SK-N-SH treated with all-trans-retinoic acid at 6 μM for 48 hours (cell line): ENCODE measurements around the gene RASSF5.

Experiments
- ATAC-seq: fragments of 200-7000 bp; cut with Tn5 transposase; 3 replicates; pipeline ENCODE4 v1.9.1; 2020; ENCODE audit warnings: mild to moderate bottlenecking, moderate library complexity
- ARNTL ChIP-seq: fragments of 450-650 bp; formaldehyde crosslinking; IDR thresholded peaks from 2 replicates; pipeline ENCODE4 v1.5.0; 2020; ENCODE audit warnings: low read depth, mild to moderate bottlenecking, moderate library complexity, borderline replicate concordance
- CREB5 ChIP-seq: fragments of 250-450 bp; sonication (Bioruptor Pico); IDR thresholded peaks from 2 replicates; pipeline ENCODE4 v1.5.1; 2020; ENCODE audit warnings: low read depth, mild to moderate bottlenecking, moderate library complexity
- CSDC2 ChIP-seq: fragments of 250-450 bp; sonication (Bioruptor Pico); IDR thresholded peaks from 2 replicates; pipeline ENCODE4 v1.5.0; 2020; ENCODE audit warnings: mild to moderate bottlenecking, moderate library complexity
- CSRNP3 ChIP-seq: fragments of 250-450 bp; sonication (Bioruptor Pico); IDR thresholded peaks from 2 replicates; pipeline ENCODE4 v1.5.1; 2021; ENCODE audit warnings: mild to moderate bottlenecking, moderate library complexity
- ESRRG ChIP-seq: fragments of 250-450 bp; sonication (Bioruptor Pico); IDR thresholded peaks from 2 replicates; pipeline ENCODE4 v1.6.1; 2021; ENCODE audit warnings: mild to moderate bottlenecking
- ISL1 ChIP-seq: fragments of 250-450 bp; sonication (Bioruptor Pico); IDR thresholded peaks from 2 replicates; pipeline ENCODE4 v2.1.2; 2022; ENCODE audit warnings: mild to moderate bottlenecking, moderate library complexity
- OSR1 ChIP-seq: fragments of 250-450 bp; sonication (Bioruptor Pico); IDR thresholded peaks from 2 replicates; pipeline ENCODE4 v1.8.0; 2022; ENCODE audit warnings: moderate library complexity, mild to moderate bottlenecking, inconsistent platforms
- PATZ1 ChIP-seq: fragments of 250-450 bp; sonication (Bioruptor Pico); IDR thresholded peaks from 2 replicates; pipeline ENCODE4 v1.8.0; 2020; ENCODE audit warnings: mild to moderate bottlenecking, moderate library complexity, borderline replicate concordance
- PPARA ChIP-seq: fragments of 250-450 bp; sonication (Bioruptor Pico); IDR thresholded peaks from 2 replicates; pipeline ENCODE4 v1.5.0; 2020; ENCODE audit warnings: mild to moderate bottlenecking, borderline replicate concordance
- RARB ChIP-seq: fragments of 250-450 bp; sonication (Bioruptor Pico); IDR thresholded peaks from 2 replicates; pipeline ENCODE4 v1.8.0; 2021; ENCODE audit warnings: mild to moderate bottlenecking, moderate library complexity
- TCF4 ChIP-seq: fragments of 250-450 bp; sonication (Bioruptor Pico); IDR thresholded peaks from 2 replicates; pipeline ENCODE4 v1.8.0; 2021; ENCODE audit warnings: mild to moderate bottlenecking, moderate library complexity, borderline replicate concordance
- TOX ChIP-seq: fragments of 250-450 bp; sonication (Bioruptor Pico); IDR thresholded peaks from 2 replicates; pipeline ENCODE4 v1.8.0; 2021; ENCODE audit warnings: mild to moderate bottlenecking, moderate library complexity, borderline replicate concordance
- ZFP30 ChIP-seq: fragments of 450-650 bp; formaldehyde crosslinking; IDR thresholded peaks from 2 replicates; pipeline ENCODE4 v1.5.0; 2022; ENCODE audit warnings: mild to moderate bottlenecking, moderate library complexity
- ZNF565 ChIP-seq: fragments of 450-650 bp; formaldehyde crosslinking; conservative IDR thresholded peaks from 2 replicates; pipeline ENCODE4 v1.5.0; 2020; ENCODE audit warnings: low read depth, mild to moderate bottlenecking, moderate library complexity
- ZNF70 ChIP-seq: fragments of 450-650 bp; formaldehyde crosslinking; IDR thresholded peaks from 2 replicates; pipeline ENCODE4 v1.5.0; 2020; ENCODE audit warnings: mild to moderate bottlenecking, moderate library complexity
- ZNF8 ChIP-seq: fragments of 450-650 bp; formaldehyde crosslinking; IDR thresholded peaks from 2 replicates; pipeline ENCODE4 v1.5.0; 2020; ENCODE audit warnings: mild to moderate bottlenecking, moderate library complexity
- TF ChIP-seq, protein P1 (sequence below): fragments of 250-450 bp; sonication (Bioruptor Pico); IDR thresholded peaks from 2 replicates; pipeline ENCODE4 v1.8.0; 2021; ENCODE audit warnings: low read depth, mild to moderate bottlenecking, moderate library complexity, borderline replicate concordance
- TF ChIP-seq, protein P2 (sequence below): fragments of 250-450 bp; sonication (Bioruptor Pico); IDR thresholded peaks from 2 replicates; pipeline ENCODE4 v1.5.0; 2020; ENCODE audit warnings: mild to moderate bottlenecking, moderate library complexity

The RASSF5 gene

GRCh38 chr1:206508130-206508889, 979 bp downstream of the RASSF5 start:
- TF ChIP-seq ZFP30 (CRISPR knock-in tag) = no peak
- no peak for ATAC-seq

- TF ChIP-seq ZNF565 (CRISPR knock-in tag) = no peak
- TF ChIP-seq RARB (CRISPR knock-in tag) = no peak
- no peak for TF ChIP-seq ESRRG (CRISPR knock-in tag)
- no peak for TF ChIP-seq CSRNP3 (CRISPR knock-in tag)
- no peak for TF ChIP-seq CSDC2
- TF ChIP-seq, protein P1, sequence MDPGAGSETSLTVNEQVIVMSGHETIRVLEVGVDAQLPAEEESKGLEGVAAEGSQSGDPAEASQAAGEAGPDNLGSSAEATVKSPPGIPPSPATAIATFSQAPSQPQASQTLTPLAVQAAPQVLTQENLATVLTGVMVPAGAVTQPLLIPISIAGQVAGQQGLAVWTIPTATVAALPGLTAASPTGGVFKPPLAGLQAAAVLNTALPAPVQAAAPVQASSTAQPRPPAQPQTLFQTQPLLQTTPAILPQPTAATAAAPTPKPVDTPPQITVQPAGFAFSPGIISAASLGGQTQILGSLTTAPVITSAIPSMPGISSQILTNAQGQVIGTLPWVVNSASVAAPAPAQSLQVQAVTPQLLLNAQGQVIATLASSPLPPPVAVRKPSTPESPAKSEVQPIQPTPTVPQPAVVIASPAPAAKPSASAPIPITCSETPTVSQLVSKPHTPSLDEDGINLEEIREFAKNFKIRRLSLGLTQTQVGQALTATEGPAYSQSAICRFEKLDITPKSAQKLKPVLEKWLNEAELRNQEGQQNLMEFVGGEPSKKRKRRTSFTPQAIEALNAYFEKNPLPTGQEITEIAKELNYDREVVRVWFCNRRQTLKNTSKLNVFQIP (CRISPR knock-in tag) = no peak
- TF ChIP-seq ZNF70 (CRISPR knock-in tag) = no peak
- no peak for TF ChIP-seq ZFP30 (CRISPR knock-in tag)
- TF ChIP-seq ISL1 (CRISPR knock-in tag) = no peak
- no peak for TF ChIP-seq ARNTL (CRISPR knock-in tag)
- no peak for TF ChIP-seq ZNF8 (CRISPR knock-in tag)
- TF ChIP-seq OSR1 (CRISPR knock-in tag) = no peak
- TF ChIP-seq, protein P2, sequence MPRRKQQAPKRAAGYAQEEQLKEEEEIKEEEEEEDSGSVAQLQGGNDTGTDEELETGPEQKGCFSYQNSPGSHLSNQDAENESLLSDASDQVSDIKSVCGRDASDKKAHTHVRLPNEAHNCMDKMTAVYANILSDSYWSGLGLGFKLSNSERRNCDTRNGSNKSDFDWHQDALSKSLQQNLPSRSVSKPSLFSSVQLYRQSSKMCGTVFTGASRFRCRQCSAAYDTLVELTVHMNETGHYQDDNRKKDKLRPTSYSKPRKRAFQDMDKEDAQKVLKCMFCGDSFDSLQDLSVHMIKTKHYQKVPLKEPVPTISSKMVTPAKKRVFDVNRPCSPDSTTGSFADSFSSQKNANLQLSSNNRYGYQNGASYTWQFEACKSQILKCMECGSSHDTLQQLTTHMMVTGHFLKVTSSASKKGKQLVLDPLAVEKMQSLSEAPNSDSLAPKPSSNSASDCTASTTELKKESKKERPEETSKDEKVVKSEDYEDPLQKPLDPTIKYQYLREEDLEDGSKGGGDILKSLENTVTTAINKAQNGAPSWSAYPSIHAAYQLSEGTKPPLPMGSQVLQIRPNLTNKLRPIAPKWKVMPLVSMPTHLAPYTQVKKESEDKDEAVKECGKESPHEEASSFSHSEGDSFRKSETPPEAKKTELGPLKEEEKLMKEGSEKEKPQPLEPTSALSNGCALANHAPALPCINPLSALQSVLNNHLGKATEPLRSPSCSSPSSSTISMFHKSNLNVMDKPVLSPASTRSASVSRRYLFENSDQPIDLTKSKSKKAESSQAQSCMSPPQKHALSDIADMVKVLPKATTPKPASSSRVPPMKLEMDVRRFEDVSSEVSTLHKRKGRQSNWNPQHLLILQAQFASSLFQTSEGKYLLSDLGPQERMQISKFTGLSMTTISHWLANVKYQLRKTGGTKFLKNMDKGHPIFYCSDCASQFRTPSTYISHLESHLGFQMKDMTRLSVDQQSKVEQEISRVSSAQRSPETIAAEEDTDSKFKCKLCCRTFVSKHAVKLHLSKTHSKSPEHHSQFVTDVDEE = no peak
- no peak for TF ChIP-seq TOX
- TF ChIP-seq CREB5 (CRISPR knock-in tag) = no peak
- TF ChIP-seq TCF4 (CRISPR knock-in tag) = no peak
- ATAC-seq = no peak
Measured at GRCh38 chr1:206508956-206509355, 1.6 kb downstream of the RASSF5 start.

DNA sequence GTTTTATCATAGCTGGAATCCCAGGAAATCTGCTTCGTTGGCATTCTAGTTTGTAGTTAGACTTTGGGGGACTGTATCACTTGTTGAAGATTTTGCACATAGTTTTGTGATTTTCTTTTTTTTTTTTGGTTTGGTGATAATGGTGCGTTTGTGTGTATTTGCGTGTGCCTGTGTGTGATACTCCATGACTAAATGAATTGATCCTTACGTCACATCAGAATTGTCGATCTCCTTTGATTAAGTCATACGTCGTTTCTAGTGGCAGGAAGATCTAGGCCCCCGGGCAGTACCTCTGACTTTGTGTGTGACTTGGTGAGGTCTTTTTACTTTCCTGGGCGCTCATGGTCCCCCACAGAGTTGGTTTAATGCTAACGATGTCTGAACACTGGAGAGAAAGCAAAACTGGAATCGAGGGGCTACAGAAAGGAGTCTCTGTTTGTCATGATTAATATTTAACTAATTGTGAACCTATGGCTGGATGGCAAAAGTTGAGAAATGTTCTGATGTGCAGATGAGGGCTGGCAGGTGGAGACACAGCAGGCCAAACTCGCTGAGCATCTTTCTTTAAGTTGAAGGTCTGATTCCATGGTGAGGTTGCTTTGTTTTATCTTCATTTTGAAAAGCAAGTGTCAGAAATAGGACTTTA, 2.4 kb downstream of the RASSF5 start:
- no peak for ATAC-seq
- TF ChIP-seq CREB5 (CRISPR knock-in tag) (no peak), PATZ1 (CRISPR knock-in tag) (no peak), CSDC2 (no peak), ZNF8 (CRISPR knock-in tag) (no peak), ZNF70 (CRISPR knock-in tag) (no peak), ISL1 (CRISPR knock-in tag) (no peak), PPARA (CRISPR knock-in tag) (no peak), TOX (no peak), ZNF565 (CRISPR knock-in tag) (no peak)
- TF ChIP-seq, protein P2 = no peak
- TF ChIP-seq, protein P1 (CRISPR knock-in tag) = no peak
